Activated CD4-positive, alpha-beta T cell treated with anti-CD3 and anti-CD28 coated beads for 1 hour (primary cell): ENCODE data around the gene ACTR5.
"Not testable (repeated sequence)": the region's sequence is repeated elsewhere in the genome, so short reads cannot be mapped to it uniquely, and the experiment has no call there.

ENCODE experiments used
- DNase-seq: peaks from one replicate; pipeline ENCODE4 v3.0.0-alpha.2; 2020

Gene ACTR5

DNA sequence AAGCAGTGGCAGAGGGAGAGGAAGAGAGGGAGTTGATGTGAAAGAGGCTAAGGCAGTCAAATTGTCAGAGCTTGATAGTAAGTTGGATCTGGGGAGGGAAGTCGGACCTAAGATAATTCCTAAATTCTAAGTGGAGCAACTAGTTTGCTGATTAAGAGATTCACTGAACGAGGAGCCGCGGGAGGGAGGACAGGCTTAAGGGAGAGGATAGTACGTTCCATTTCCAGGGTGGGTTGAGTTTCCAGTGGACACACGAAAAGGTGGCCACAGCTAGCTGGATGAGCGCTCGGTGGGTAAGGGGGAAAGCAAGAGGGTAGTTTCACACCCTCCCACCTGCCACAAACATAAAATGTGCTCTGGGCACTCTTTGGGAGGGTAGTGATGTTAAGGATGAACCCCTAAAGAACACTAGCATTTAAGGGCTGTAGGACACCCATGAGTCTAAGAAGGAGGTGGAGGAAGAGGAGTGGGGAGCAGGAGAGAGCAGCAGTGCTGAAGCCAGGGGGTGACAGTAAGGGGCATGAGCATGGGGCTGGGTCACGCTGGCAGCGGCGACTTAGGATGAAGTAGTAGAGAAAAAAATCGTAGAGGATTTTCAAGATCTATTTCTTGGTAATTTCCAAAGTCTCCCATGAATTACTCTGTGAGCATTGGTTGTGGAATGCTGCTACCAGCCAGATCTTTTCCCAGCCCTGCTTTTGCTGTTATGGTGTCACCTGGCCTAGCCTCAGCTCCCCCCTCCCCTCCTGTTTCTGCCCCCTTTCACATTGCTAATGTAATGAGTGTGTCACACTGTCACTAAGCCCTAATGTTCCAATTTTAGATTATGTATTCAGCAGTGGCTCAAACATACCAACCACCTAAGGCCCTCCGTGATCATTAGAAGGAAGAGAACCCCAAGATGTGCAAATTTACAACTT is 21.4 kb downstream of the ACTR5 start:
- no peak for DNase-seq

- no peak for DNase-seq
These were observed 22.3 kb downstream of the ACTR5 start for GRCh38 chr20:38770546-38770945.

DNA sequence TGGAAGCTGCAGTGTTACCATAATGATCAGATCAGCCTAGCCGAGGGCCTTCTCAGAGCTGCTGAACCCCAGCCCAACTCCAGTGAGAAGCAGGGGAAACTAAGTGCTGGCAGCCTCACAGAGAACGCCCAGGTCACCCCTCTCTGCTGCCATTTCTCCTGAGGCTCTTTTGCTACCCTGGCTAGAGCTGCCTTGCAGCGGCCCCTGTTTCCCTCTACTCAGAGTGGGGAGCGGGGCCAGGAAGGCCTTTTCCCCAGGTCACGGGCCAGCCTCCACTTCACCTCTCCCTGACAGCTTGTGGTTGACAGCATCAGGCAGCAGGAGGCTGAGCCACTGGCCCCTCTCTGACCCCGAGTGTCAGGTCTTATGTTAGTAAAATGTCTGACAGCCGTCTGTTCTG is 22.7 kb downstream of the ACTR5 start:
- no peak for DNase-seq

DNA sequence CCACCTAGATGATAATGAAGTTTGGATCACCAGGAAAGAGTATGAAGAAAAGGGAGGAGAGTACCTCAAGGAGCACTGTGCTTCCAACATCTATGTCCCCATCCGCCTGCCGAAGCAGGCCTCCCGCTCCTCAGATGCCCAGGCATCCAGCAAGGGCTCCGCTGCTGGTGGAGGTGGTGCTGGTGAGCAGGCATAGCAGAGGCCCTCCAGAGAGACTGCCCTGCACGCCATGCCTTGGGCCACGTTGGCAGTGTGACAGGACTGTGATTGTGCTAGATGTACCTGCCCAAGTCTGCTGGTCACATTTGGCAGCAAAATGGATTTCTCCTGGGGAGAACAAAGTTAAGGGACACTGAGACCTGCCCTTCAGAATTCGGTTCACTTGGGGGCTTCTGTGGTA is 23.4 kb downstream of the ACTR5 start:
- DNase-seq, result no peak

GRCh38 chr20:38774167-38774566 is 25.9 kb downstream of the ACTR5 start:
- no peak for DNase-seq

GRCh38 chr20:38776363-38776762 is 28.1 kb downstream of the ACTR5 start:
- DNase-seq, result no peak

DNA sequence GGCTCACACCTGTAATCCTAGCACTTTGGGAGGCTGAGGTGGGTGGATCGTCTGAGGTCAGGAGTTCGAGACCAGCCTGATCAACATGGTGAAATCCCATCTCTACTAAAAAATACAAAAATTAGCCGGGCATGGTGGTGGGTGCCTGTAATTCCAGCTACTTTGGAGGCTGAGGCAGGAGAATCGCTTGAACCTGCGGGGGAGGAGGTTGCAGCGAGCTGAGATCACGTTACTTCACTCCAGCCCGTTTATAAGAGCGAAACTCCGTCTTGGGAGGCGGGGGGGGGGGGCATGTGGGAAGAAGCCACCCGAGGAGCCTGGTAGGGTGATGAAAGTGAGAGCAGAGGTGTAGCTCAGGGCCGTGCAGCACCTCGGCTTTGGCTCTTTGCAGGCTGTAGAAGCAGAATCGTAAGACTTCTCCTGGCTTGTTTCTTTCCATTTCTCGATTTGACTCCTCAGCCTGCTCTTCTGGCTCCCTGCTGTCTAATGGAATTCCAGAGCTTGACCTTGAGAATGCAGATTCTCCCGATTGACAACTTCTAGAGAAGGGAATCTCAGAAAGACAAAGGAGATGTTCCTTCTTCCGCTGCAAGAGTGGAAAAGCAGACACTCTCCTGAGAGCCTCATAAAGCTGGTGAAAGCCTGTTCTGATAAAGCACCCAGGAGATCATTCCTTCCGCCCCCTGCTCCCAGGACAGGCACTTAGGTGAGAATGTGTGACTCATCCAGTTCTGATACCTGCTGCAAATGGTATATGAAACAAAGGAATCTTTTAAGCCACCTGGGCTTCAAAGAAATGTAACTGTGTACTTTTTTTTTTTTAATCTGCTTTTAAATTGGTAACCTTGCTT is 31.2 kb downstream of the ACTR5 start:
- DNase-seq, result no peak

DNA sequence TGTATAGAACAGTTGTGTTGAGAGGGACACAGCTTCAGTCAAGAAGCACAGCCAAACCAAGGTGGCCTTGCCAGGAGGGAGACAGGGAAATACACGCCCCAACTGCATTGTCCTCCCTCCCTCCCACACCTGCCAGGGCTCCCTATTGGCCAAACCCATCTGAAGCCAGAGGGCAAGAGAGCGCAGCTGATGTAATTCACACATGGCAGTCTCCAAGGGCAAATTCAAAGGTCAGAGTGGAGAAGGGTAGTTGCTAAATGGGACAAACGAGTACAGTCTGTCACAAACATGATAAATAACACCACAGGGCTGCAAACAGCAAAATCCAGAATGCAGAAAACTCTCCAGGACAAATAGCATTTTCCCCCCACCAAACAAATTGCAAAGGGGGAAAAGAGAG is 34.0 kb downstream of the ACTR5 start:
- no peak for DNase-seq

DNA sequence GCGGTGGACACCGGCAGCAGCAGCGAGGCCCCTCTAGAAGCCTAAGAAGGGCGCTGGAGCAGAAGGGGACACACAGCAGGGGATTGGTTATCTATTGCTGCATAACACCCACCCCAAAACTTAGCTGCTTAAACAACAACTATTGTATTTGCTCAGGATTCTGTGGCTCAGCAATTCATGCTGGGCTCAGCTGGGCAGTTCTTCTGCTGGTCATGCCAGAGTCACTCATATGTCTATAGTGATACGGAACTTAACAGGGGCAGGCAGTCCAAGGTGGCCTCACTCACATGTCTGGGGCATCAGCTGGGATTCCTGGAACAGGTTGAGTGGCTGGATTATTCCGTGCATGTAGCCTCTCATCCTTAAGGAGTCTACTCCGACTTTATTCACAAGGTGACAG is 39.6 kb downstream of the ACTR5 start:
- no peak for DNase-seq

DNA sequence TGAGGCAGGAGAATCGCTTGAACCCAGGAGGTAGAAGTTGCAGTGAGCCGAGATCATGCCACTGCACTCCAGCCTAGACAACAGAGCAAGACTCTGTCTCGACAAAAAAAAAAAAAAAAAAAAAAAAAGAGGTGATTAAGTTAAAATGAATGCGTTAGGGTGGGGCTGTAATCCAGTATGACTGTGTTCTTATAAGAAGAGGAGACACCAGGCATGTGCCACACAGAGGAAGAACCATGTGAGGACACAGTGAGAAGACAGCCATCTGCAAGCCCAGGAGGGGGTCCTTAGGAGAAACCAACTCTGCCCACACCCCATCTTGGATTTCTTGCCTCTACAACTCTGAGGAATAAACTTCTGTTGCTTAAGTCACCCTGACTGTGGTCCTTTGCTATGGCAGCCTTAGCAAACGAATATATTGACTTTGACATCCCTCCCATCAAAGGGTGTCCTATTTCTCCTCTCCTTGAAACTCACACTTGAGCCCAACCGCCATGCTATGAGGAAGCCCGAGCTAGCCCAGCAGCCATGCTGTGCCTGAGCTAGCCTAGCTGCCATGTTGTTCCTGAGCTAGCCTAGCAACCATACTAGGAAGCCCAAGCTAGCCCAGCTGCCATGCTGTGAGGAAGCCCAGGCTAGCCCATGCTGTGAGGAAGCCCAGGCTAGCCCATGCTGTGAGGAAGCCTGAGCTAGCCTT is 41.4 kb downstream of the ACTR5 start:
- no peak for DNase-seq

DNA sequence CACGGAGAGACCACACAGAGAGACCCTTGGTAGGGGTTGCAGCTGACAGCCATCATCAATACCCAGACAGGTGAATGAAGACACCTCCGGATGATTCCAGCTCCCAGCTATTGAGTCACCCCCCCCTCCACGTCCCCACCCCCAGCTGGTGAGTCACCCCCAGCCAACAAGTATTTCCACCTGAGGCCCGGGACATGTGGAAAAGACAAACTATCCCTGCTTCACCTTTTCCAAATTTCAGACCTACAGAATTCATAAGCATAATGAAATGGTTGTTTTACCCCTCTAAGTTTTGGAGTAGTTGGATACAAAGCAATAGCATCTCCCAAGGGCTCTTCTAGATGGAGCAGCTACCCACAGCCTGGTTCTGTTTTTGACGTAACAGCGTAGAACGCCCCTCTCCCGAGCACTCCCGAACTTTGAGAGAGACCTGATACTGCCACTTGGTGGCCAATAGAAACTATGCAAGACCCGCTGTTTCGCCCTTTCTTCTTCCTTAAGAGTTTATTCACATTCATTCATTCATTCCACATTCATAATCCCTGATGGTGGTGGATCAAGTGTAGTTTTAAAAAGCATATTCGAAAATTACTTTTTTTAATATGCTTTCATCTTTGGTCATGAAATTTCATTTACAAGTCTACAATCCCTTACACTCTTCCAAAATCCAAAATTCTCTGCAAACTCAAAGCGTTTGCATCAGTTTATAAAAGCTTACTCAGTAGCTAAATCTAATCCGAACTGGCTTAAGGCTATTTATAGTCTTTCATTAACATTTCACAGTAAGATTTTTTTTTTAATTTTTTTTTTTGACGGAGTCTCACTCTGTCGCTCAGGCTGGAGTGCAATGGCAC is 42.2 kb downstream of the ACTR5 start:
- DNase-seq, result no peak

DNA sequence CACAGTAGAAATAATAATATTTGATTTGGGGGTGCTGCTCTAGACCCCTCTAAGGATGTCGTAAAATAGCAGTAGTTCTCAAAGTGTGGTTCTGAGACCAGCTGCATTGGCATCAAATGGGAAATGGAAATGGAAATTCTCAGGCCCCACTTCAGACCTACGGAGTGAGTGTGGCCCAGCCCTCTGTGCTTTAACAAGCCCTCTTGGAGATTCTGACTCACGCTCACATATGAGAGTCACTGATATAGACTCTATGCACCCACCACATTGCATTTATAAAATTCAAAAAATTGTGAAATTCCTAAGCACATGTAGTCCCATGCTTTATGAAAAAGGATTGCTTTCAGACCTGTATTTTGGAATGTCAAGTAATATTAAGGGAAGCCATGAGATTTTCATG is 43.0 kb downstream of the ACTR5 start:
- DNase-seq, result no peak

DNA sequence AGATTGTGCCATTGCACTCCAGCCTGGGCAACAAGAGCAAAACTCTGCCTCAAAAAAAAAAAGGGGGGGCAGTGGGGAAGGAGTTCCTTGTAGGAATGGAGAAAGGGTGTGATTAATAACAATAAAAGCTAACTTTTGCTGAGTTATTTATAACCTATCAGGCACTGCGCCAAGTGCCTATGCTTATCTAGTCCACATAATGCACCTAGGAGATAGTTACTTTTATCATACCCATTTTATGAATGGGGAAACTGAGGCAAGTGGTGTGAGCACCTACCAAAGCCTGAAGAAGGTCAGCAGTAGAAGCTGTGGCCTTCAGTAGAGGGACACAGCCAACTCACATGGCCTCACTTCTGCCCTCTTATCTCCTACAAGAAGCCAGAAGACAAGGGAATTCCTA is 43.7 kb downstream of the ACTR5 start:
- no peak for DNase-seq

GRCh38 chr20:38794057-38794456 is 45.8 kb downstream of the ACTR5 start:
- not testable (repeated sequence) for DNase-seq

- no peak for DNase-seq
These were observed 50.0 kb downstream of the ACTR5 start for GRCh38 chr20:38798266-38798665.

- no peak for DNase-seq
These were observed 50.9 kb downstream of the ACTR5 start for GRCh38 chr20:38799203-38799602.

- no peak for DNase-seq
These were observed 52.6 kb downstream of the ACTR5 start for GRCh38 chr20:38800882-38801281.

DNA sequence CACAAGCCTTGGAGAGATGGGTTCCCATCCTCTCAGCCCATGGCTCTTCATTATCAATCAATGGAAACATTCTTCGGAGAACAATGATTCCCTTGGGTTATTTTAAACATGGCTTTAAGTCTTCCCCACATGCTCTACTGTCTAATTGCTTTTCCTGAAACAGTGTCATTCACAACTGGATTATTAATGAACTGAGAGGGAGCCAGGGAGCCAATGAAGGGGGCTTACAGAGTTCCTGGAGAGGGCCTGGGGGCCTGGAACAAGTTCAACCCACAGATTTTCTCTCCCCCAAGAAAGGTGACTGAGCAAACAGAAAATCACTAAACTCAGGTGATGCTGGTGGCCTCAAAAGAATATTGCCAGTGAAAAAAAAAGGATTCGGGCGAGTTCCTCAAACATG is 56.0 kb downstream of the ACTR5 start:
- DNase-seq, result no peak

GRCh38 chr20:38804682-38805501 is 56.6 kb downstream of the ACTR5 start:
- DNase-seq, result peak; percentile 48

GRCh38 chr20:38805502-38805957 is 57.3 kb downstream of the ACTR5 start, which contains the start of gene PPP1R16B:
PPP1R16B (plus strand) TSS chr20:38805697; CDS start chr20:38835926, 30,229 bp downstream.
- DNase-seq, result peak; percentile 58
